Activated CD8-positive, alpha-beta memory T cell treated with anti-CD3 and anti-CD28 coated beads for 1 hour (primary cell): ENCODE data around the gene WDR72.

Experiments
- DNase-seq, 2 donors: peaks; one replicate each; pipeline ENCODE4 v3.0.0-alpha.2; 2020; ENCODE audit warnings: low read depth in 1 of 2; ENCODE audit errors: extremely low read depth in 1 of 2

WDR72 gene

GRCh38 chr15:53611145-53611920 is 148.1 kb downstream of the WDR72 start:
- no peak for DNase-seq

DNA sequence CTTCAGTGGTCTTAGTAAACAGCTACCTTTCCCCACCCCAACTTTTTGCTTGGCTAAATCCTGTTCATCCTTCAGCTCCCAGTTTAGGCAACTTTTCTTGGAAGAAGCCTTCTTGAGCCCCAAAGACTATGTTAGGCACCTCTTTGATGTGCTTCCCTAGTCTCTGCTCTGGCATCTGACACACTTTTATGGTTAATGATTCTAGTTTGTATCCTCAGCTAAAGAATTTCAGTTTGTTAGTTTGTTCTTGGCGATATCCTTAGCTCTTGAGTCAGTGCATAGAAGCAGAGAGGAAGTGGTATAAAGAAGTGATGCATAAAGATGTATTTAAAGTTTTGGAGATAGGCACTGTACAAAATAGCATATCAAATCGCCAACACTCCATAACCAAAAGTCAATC is 168.4 kb downstream of the WDR72 start:
- DNase-seq, result no peak

DNA sequence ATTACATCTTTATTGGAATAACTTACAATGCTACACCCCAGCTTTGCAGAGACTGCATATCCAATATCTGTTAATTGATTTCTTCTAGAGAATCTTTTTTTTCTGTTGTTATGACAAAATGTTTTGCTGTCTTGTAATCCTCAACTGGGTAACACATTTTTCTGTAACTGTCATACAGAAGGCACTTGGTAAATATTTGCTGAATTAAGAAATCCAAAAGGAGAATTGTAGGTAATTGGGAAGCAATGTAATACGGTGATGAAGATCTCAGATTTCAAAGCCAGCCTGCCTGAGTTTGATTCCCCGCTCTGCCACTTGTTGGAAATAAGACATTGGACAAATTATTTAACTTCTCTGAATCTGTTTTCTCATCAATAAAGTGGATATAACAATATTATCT is 169.1 kb downstream of the WDR72 start:
- DNase-seq, result no peak

DNA sequence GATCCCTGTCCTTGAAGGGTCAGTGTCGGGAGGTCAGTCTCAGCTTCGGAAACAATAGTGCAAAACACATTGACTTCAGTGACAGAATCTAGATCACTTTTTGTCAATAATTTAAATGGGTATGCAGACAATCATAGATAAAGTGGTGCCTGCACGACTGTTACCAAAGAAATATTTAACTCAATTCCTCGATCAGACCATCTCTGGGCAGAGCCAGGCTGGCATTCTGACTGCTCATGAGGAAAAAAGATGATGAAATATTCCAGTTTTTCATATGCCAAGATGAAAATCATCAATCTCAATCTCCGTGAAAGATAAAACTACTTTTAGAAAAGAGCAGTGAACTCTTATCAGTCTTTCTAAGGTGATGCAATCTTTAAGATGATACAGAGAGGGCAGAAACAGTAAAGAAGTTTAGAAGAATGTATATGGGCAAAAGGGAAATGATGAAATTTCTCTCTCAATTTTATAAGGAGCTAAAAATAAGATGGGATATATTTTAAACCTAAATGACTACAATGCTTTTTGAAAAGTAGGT is 169.9 kb downstream of the WDR72 start:
- no peak for DNase-seq

DNA sequence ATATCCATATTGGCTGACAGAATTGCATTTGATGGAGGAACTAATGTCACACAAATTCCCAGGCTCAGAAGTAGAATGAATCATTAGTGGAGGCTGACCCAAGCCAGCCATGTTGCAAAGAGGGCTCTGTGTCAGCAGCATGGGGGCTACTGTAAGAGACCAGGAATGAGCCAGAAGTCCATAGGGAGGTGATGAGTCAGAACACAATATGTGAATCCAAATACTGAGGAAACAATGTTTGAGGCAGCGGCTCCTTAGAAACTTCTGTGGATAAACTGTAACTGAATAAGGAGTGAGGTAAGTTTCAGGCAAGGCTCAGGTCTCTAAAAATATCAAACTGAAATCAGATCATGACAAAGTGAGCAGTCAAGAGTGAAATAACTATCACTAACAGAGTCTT is 170.7 kb downstream of the WDR72 start:
- no peak for DNase-seq

- no peak for DNase-seq
Observed at GRCh38 chr15:53586799-53587198, 172.7 kb downstream of the WDR72 start.

DNA sequence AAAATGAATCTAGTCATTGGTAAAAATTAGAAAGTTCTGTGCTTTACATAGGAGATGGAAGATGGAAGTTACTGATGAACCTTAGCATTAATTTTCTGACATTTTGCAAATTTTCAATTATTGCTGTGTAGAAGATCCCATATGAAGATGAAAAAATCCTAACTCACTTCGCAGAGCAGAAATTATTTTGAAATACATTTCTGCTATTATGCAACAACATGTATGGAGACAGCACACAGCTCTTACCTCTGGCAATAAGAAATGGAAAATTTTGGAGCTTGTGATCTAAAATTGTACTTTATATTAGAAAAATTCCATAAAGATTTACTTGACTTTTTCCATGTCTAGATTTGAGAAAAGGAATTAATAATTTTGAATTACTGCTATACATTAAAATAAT is 177.9 kb downstream of the WDR72 start:
- DNase-seq, result no peak

- no peak for DNase-seq
Observed at GRCh38 chr15:53580366-53580765, 179.1 kb downstream of the WDR72 start.

- no peak for DNase-seq
Observed at GRCh38 chr15:53576841-53577240, 182.6 kb downstream of the WDR72 start.

GRCh38 chr15:53573091-53573490 is 186.4 kb downstream of the WDR72 start:
- no peak for DNase-seq

DNA sequence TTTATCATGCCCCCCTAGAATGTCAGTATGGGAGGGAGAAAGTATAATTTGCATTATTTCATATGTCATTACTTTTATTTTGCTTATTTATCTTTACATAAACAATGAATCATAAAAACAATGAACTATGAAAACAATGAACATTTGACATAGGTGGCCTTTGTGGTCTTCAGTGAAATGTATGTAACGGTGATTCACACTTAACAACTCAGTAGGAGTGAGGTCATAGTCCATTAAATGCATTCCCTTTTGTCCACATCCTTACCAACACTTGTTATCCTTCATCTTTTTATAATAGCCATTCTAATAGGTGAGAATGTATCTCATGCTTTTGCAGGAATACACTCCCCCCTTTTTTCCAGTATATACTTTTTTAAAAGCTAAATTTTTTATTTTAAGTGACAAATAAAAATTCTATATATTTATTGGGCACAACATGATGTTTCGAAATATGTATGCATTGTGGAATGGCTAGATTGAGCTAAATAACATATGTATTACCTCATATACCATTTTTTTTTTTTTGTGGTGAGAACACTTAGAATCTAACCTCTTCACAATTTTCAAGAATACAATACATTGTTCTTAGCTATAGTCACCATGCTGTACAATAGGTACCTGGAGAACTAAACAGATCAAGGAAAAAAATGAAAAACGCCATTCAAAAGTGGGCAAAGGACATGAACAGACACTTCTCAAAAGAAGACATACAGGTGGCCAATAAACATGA is 189.5 kb downstream of the WDR72 start:
- no peak for DNase-seq

DNA sequence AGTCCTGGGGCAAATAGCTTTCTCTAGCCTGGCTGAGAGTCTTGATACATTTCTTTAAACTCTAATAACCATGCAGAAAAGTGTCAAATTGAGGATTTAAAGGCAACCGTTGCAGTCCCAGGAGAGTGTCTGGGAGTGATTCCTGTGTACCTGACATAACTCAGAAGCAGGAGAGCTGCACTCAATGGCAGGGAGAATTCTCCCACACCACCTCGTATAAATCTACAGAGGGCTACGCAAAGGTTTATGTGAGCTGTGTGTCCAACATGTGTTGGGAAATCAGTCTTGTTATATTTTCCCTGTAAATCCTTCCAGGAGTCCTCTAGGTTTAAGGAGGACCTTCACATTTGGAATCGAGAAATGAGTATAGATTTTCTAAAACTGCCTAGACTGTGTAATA is 192.6 kb downstream of the WDR72 start:
- DNase-seq, result no peak

DNA sequence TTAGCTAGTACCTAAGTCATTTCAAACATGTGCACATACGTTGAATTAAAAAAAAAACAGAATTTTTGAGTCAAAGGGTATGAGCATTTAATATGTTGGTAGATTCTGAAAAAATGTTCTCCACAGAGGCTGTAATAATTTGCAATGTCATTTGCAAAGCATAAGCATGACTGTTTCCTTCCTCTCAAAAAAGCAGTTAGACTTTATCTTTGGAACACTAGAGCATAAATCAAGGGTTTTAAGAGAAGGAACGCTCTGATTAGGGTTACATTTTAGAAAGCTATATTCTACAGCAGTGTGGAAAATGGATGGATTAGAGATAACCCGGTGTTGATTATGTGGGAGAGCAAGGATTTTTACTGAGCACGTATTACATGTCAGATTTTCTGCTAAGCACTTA is 193.7 kb downstream of the WDR72 start:
- no peak for DNase-seq

DNA sequence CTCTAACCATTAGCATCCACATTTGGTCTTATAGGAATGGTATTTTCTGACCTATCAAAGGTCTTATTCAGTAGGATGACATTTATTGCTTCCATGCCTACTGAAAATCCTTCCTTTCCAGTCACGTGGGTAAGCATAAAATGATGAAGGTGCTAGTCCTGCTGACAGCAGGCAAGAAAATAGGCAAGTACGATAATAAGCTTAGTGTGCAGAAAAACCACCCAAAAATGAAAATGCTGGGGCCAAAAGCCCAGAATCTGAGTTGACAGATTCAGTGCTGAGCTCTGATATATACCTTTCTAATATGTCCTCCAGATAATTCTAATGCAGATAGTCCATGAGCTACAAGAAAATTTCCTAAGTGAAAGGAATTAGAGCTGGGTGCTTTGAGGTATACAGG is 194.8 kb downstream of the WDR72 start:
- no peak for DNase-seq

DNA sequence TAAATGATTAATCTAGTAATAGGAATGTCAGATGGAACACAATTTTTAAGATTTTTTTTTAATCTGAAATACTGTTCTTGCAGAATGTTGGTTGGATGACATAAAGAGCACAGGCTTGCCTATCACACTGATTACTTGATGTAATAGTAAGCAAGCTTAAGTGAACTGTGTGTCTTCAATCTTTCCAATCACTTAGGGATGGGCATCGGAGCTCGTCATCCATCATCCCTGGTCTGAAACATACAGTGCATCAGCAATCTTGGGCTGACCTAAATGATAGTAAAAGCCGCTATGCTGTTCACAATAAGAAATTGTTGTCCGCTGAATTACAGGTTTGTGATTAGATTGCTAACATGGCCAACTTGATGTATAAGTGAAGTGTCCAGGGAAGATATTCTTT is 195.8 kb downstream of the WDR72 start:
- DNase-seq, result no peak

GRCh38 chr15:53559364-53560277 is 199.8 kb downstream of the WDR72 start:
- DNase-seq, result no peak

DNA sequence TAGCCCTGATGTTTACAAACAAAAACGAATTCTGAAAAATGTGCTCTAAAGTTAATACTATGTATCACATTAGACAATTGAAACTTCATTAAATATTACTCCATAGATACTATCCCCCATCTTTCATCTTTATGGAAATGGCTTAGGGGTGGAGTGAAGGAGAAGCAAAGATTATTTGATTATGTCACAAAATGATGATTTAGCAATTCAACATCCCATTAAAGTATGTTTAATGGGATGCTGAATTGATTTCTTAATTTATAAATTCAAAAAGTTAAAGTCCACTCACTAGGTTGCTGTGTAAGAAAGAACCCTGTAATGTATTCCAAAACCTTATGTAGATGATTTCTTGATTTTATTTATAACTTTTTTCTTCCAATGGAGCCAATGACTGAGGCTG is 201.1 kb downstream of the WDR72 start:
- DNase-seq, result no peak

GRCh38 chr15:53555226-53555625 is 204.2 kb downstream of the WDR72 start:
- DNase-seq, result no peak

GRCh38 chr15:53549697-53550305 is 209.7 kb downstream of the WDR72 start:
- DNase-seq, result no peak

GRCh38 chr15:53548236-53548635 is 211.2 kb downstream of the WDR72 start:
- DNase-seq, result no peak
